GM19193 (cell line): ENCODE measurements around the gene SORT1.

ENCODE experiments used
- POLR2A ChIP-seq: IDR thresholded peaks from 4 replicates; pipeline ENCODE4 v1.6.1; 2011; ENCODE audit not compliant: insufficient read depth, insufficient read length; ENCODE audit errors: extremely low read depth

Gene SORT1

DNA sequence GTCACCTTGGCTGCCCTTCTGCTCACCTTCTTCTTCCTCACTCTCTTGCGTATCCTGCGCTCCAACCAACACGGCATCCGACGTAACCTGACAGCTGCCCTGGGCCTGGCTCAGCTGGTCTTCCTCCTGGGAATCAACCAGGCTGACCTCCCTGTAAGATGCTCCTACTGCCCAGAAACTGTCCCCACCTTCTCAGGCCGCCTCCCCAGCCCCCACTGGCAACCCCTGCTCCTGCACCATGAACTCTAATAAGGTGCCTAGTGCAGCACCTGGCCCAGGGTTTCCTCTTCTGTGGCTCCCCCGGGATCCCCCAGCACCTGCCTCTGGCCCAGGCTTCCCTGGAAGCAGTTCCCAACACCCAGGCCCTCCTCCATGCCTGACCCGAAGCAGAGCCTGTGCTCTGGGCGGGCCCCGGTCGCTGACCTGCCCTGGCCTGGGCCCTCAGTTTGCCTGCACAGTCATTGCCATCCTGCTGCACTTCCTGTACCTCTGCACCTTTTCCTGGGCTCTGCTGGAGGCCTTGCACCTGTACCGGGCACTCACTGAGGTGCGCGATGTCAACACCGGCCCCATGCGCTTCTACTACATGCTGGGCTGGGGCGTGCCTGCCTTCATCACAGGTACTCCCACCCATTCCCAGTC lies 127.6 kb downstream of the SORT1 start:
- TF ChIP-seq POLR2A: no peak

DNA sequence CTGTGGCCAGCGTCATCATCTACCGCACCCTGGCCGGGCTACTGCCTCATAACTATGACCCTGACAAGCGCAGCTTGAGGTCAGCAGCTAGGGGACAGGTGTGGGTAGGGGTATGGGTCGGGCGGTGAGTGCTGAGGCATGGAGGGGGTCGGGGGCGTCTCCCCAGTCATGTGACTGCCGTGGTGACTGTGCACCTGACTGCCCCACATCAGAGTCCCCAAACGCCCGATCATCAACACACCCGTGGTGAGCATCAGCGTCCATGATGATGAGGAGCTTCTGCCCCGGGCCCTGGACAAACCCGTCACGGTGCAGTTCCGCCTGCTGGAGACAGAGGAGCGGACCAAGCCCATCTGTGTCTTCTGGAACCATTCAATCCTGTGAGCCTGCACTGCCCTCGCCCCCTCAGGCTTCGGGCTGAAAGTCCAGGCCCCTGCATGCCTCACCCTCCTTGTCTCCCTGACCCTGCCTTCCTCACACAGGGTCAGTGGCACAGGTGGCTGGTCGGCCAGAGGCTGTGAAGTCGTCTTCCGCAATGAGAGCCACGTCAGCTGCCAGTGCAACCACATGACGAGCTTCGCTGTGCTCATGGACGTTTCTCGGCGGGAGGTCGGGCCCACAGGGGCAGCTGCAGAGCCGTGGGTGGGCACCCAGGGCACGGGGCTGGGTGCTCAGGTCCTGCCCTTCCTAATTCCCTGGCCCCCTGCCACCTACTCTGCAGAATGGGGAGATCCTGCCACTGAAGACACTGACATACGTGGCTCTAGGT lies 128.3 kb downstream of the SORT1 start:
- no peak for TF ChIP-seq POLR2A

DNA sequence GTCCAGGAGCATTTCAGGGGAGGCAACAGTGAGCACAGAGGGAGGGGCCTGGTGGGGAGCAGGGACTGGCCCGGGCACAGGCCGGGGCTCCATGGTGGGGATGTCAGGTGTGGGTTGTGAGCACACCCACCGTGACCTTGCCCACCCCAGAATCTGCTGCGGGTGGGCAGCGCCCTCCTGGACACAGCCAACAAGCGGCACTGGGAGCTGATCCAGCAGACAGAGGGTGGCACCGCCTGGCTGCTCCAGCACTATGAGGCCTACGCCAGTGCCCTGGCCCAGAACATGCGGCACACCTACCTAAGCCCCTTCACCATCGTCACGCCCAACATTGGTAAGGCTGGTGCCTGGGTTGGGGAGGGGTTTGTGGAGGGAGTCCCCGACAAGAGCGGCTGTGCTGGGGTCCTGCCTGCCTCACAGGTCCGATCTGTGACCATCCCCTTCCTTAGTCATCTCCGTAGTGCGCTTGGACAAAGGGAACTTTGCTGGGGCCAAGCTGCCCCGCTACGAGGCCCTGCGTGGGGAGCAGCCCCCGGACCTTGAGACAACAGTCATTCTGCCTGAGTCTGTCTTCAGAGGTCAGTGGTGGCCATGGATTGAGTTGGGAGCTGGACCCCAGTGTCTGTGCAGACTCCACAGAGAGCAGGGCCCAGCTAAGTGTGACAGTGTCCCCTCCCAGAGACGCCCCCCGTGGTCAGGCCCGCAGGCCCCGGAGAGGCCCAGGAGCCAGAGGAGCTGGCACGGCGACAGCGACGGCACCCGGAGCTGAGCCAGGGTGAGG lies 129.1 kb downstream of the SORT1 start:
- TF ChIP-seq POLR2A: no peak

DNA sequence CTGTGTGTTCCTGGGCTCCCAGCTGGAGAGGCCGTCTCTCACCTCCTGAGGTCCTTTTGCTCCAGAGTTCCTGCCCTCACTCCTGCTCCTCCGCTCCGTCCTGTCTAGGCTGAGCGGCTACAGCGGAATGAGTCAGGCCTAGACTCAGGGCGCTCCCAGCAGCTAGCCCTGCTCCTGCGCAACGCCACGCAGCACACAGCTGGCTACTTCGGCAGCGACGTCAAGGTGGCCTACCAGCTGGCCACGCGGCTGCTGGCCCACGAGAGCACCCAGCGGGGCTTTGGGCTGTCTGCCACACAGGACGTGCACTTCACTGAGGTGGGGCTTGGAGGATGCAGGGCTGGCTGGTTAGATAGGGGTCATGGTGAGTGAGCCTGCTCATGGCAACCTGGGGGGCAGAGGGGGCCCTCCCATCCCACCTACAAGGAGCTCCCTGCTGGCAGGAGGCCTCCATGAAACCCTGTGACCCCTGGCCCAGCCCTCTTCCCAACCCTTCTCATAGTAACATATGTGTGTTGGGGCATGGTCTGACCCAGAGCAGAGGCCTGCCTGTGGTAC lies 129.9 kb downstream of the SORT1 start:
- no peak for TF ChIP-seq POLR2A

DNA sequence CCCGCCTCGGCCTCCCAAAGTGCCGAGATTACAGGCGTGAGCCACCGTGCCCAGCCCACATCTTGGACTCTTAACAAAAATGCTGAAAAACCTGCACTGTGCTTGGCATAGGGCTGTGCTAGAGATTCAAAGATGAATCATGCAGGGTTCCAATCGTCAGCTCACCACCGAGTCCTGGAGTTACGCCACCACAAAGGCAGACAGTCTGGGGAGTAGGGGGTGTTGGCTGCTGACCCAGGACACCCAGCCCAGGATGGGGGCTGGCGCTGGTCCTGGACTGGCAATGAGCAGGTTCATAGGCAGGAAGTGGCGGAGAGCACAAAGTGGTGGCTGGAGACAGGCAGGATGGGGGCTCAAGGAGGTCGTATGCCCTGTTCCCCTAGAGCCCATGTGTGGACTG lies 130.8 kb downstream of the SORT1 start:
- no peak for TF ChIP-seq POLR2A

DNA sequence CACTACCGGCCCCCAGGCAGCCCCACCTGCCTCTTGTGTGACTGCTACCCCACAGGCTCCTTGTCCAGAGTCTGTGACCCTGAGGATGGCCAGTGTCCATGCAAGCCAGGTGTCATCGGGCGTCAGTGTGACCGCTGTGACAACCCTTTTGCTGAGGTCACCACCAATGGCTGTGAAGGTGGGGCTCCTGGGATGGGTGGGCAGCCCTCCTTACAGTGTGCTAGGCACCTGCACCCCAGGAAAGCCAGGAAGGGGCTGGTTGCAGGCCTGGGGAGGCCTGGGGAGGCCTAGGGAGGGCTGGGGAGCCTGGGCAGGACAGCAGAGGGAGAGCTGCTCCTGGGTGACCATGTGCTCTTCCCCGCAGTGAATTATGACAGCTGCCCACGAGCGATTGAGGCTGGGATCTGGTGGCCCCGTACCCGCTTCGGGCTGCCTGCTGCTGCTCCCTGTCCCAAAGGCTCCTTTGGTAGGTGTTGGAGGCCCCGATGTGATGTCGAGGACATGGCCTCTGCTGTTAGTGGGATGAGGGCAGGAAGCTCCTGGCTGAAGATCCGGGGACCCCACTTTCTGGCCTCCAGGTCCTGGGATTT lies 131.9 kb downstream of the SORT1 start:
- no peak for TF ChIP-seq POLR2A

DNA sequence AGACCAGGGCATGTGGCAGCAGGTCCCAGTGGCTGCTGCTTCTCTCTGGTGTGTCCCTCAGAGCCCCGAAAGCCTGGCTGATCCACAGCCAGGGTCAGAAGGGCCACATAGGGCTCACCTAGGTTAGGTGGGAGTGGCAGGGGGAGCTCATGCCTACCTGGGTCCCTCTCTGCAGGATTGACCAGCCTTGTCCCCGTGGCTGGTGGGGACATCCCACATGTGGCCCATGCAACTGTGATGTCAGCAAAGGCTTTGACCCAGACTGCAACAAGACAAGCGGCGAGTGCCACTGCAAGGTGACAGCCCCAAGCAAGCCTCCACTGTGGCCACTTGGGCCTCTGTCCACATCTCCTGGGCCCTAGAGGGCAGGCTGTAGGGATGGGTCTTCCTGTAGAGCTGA lies 132.7 kb downstream of the SORT1 start:
- no peak for TF ChIP-seq POLR2A

DNA sequence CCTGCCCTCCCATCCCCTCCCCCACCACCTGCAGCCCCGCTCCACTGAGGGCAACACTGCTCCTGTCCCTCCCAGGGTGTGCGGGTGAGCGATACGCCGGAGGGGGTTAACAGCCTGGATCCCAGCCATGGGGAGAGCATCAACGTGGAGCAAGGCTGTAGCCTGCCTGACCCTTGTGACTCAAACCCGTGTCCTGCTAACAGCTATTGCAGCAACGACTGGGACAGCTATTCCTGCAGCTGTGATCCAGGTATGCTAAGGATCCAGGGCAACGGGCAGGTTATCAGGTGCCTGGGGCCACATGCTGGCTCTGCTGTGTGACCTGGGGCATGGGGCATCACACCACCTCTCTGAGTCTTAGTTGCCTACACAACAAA lies 133.4 kb downstream of the SORT1 start:
- no peak for TF ChIP-seq POLR2A

DNA sequence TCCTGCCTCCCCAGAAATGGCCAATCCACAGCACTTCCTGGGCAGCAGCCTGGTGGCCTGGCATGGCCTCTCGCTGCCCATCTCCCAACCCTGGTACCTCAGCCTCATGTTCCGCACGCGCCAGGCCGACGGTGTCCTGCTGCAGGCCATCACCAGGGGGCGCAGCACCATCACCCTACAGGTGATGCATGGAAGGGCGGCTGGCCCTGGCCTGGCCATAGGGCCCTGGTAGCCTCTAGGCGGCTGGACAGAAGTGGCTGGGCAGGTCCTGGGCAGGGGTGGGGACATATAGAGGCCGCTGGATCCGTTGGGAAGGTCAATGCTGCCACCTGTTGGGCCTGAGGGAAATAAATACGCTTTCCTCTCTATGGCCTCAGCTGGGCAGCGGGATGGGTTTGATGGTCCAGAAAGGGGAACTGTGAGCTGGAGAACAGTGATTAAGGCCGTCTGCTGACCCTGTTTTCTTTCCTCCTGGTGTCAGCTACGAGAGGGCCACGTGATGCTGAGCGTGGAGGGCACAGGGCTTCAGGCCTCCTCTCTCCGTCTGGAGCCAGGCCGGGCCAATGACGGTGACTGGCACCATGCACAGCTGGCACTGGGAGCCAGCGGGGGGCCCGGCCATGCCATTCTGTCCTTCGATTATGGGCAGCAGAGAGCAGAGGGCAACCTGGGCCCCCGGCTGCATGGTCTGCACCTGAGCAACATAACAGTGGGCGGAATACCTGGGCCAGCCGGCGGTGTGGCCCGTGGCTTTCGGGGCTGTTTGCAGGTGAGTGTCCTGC lies 133.9 kb downstream of the SORT1 start:
- no peak for TF ChIP-seq POLR2A

DNA sequence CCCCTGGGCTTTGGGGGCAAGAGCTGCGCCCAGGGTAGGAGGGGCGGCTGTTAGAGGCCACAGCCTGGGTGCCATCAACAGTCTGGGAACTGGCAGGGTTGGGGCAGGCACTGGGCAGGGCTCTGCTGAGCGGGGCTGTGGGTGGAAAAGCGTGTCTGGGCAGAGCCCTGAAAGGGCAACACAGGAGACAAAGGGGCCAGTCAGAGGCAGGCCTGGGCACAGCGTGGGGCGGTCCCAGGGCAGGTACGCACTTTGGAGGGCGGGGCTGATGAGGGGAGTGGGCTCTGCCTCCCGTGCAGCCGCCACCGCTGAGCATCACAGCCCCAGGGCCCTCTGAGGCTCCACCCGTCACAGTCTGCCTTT lies 134.5 kb downstream of the SORT1 start:
- no peak for TF ChIP-seq POLR2A

DNA sequence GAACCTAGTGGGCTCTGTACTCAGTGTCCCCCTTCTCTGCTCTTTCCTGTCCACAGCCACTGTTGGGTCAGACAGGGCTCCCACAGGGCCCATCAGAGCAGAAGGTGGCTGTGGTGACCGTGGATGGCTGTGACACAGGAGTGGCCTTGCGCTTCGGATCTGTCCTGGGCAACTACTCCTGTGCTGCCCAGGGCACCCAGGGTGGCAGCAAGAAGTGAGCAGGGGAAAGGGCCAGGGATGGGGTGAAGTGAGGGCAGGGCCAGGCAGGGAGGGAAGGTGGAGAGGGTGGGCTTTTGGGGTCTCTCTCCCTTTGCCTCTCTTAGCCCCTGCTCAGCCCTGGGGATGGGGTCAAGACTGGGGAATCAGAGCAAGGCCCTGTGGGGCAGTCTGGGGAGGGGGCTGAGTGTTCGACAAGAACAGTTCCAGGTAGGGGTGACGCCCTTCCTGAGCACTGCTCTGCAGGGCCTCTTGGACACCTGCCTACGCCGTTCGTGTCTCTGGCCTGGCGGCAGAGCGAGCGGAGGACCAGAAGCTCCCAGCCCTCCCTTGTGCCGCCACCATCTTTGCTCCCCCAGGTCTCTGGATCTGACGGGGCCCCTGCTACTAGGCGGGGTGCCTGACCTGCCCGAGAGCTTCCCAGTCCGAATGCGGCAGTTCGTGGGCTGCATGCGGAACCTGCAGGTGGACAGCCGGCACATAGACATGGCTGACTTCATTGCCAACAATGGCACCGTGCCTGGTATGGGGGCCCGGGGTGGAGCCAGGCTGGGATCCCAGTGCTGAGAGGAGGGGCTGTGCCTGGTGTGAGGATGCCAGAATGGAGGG lies 135.3 kb downstream of the SORT1 start:
- no peak for TF ChIP-seq POLR2A

DNA sequence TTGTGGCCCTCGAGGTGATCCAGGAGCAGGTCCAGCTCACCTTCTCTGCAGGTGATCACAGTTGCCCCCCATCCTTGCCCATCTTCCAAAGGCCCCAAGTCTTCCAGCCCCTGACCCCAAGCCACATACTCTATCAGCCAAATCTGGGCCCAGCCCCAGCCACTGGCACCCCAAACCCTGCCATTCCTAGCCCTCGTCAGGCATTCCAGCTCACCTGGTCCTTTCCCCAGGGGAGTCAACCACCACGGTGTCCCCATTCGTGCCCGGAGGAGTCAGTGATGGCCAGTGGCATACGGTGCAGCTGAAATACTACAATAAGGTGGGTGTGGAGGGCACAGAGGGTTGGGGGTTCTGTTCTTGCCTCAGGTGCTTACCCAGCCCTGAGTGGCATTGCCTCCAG lies 136.1 kb downstream of the SORT1 start:
- no peak for TF ChIP-seq POLR2A

DNA sequence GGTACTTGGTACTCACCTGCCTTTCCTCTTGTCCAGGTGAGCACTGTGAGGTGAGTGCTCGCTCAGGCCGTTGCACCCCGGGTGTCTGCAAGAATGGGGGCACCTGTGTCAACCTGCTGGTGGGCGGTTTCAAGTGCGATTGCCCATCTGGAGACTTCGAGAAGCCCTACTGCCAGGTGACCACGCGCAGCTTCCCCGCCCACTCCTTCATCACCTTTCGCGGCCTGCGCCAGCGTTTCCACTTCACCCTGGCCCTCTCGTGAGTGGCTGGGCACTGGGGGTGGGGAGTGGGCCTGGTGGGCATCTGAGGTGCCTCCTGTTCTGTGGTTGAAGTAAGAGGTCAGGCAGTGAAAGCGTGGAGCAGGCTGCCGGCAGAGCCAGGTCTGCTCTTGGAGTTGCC lies 136.7 kb downstream of the SORT1 start:
- TF ChIP-seq POLR2A: no peak
